ENCODE results near the gene TMPRSS11E. TPM values are rescaled to one million over a fixed set of nuclear protein-coding genes. Genes with fewer than 3 reads are reported as not detected.

TMPRSS11E gene
- total RNA-seq, 1 experiment from 2014 or later: not detected

DNA sequence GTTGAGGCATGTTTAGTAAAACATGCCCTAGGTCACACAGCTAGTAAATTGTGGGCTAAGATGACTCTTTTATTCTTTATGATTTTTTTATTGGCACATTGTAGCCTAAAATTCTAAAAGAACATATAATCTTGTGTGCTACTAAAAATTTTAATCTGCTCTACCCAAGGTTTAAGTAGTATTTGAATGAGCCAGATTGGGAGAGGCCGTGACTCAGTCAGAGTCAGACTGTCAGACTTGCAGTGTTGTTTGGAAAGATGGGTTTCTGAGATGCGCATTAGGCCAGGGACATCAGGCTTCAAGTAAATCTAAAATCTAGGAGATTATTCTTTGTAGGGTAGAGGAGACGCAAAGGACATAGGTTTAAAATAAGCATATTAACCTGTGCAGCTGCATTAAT, 30.7 kb upstream of the TMPRSS11E start:
- no peaks in the 10 kb centered on the region for H3K27me3 ChIP-seq (ENCODE audit: control insufficient read depth, insufficient read depth, low read length)
- no peak overlapping the region for H3K4me3 ChIP-seq (ENCODE audit: low read depth in 2 of 2, low read length in 2 of 2)
- ATAC-seq (no peak), DNase-seq (ENCODE audit: low read depth, low spot score) (no peak)
- BruUV-seq (replicated peaks): no TSS peak
- intact Hi-C loops (cut with micrococcal nuclease; ENCODE audit: unreplicated experiment): no loop called here
- POLR2A ChIA-PET: no interaction called here
- CTCF ChIA-PET: no interaction called here
- TF ChIP-seq CTCF (IDR thresholded peaks at IDR 0.05): no peak
- H3K4me1 ChIP-seq (ENCODE audit: control insufficient read depth, insufficient read depth, low read length): no peaks in the 10 kb centered on the region
- no peak overlapping the region for H3K27ac ChIP-seq (ENCODE audit: low read length)
- in situ Hi-C loops (cut with HindIII; ENCODE audit: low pct_unique_long_range_greater_than_20kb, low sequenced_read_pairs): no loop called here
- no peaks in the 10 kb centered on the region for H3K36me3 ChIP-seq (ENCODE audit: control insufficient read depth, insufficient read depth, low read length)
- H3K9me3 ChIP-seq (ENCODE audit: control insufficient read depth, insufficient read depth, low read depth, low read length): no peaks in the 10 kb centered on the region

- Histone ChIP-seq H3K27me3 (ENCODE audit: control insufficient read depth, insufficient read depth, low read length) (no peaks in the 10 kb centered on the region), H3K4me3 (ENCODE audit: low read depth in 2 of 2, low read length in 2 of 2) (no peak overlapping the region), H3K27ac (ENCODE audit: low read length) (no peak overlapping the region), H3K9me3 (ENCODE audit: control insufficient read depth, insufficient read depth, low read depth, low read length) (no peaks in the 10 kb centered on the region), H3K36me3 (ENCODE audit: control insufficient read depth, insufficient read depth, low read length) (no peaks in the 10 kb centered on the region), H3K4me1 (ENCODE audit: control insufficient read depth, insufficient read depth, low read length) (no peaks in the 10 kb centered on the region)
- no peak for ATAC-seq
- TF ChIP-seq SIN3A (IDR thresholded peaks at IDR 0.05; ENCODE audit: borderline replicate concordance, insufficient read depth, low read depth, low read length): no peak
- no peak for TF ChIP-seq CTCF (IDR thresholded peaks at IDR 0.05)
- TF ChIP-seq REST (IDR thresholded peaks at IDR 0.05; ENCODE audit: insufficient read depth in 1 of 2, low read depth in 2 of 2, low read length in 1 of 2): no peak
- no peak for TF ChIP-seq TCF7L2 (IDR thresholded peaks at IDR 0.05; ENCODE audit: low read depth, low read length)
- no peak for TF ChIP-seq POLR2AphosphoS5 (IDR thresholded peaks at IDR 0.05; ENCODE audit: low read depth, low read length)
- POLR2A ChIA-PET: no interaction called here
- no TSS peak for BruUV-seq (replicated peaks)
- no peak for DNase-seq (ENCODE audit: low read depth, low spot score)
- in situ Hi-C loops (cut with HindIII; ENCODE audit: low pct_unique_long_range_greater_than_20kb, low sequenced_read_pairs) (no loop called here), intact Hi-C loops (cut with micrococcal nuclease; ENCODE audit: unreplicated experiment) (no loop called here)
- CTCF ChIA-PET: no interaction called here
Observed at GRCh38 chr4:68426516-68426915, 20.7 kb upstream of the TMPRSS11E start.

- ATAC-seq: no peak
- intact Hi-C loops (cut with micrococcal nuclease; ENCODE audit: unreplicated experiment) (no loop called here), in situ Hi-C loops (cut with HindIII; ENCODE audit: low pct_unique_long_range_greater_than_20kb, low sequenced_read_pairs) (no loop called here)
- TF ChIP-seq CTCF (IDR thresholded peaks at IDR 0.05): no peak
- TF ChIP-seq POLR2AphosphoS5 (IDR thresholded peaks at IDR 0.05; ENCODE audit: low read depth, low read length): no peak
- TF ChIP-seq REST (IDR thresholded peaks at IDR 0.05; ENCODE audit: insufficient read depth in 1 of 2, low read depth in 2 of 2, low read length in 1 of 2): no peak
- no peak for TF ChIP-seq TCF7L2 (IDR thresholded peaks at IDR 0.05; ENCODE audit: low read depth, low read length)
- TF ChIP-seq SIN3A (IDR thresholded peaks at IDR 0.05; ENCODE audit: borderline replicate concordance, insufficient read depth, low read depth, low read length): no peak
- H3K4me3 ChIP-seq (ENCODE audit: low read depth in 2 of 2, low read length in 2 of 2): no peak overlapping the region
- H3K36me3 ChIP-seq (ENCODE audit: control insufficient read depth, insufficient read depth, low read length): no peaks in the 10 kb centered on the region
- no TSS peak for BruUV-seq (replicated peaks)
- no peaks in the 10 kb centered on the region for H3K9me3 ChIP-seq (ENCODE audit: control insufficient read depth, insufficient read depth, low read depth, low read length)
- CTCF ChIA-PET: no interaction called here
- POLR2A ChIA-PET: no interaction called here
- H3K27me3 ChIP-seq (ENCODE audit: control insufficient read depth, insufficient read depth, low read length): no peaks in the 10 kb centered on the region
- no peak for DNase-seq (ENCODE audit: low read depth, low spot score)
- no peak overlapping the region for H3K27ac ChIP-seq (ENCODE audit: low read length)
- H3K4me1 ChIP-seq (ENCODE audit: control insufficient read depth, insufficient read depth, low read length): no peaks in the 10 kb centered on the region
Observed at GRCh38 chr4:68430337-68430736, 16.9 kb upstream of the TMPRSS11E start.
